Measurements from ENCODE around the gene SH3PXD2A.

- no peak for TF ChIP-seq EZH2 (IDR thresholded peaks at IDR 0.05; ENCODE audit: low read depth, unreplicated experiment)
- TF ChIP-seq CTCF (conservative IDR thresholded peaks at IDR 0.05; ENCODE audit: low read depth in 2 of 2) = no peak
- no peak for TF ChIP-seq POLR2AphosphoS5 (IDR thresholded peaks at IDR 0.05; ENCODE audit: low read depth)
- TF ChIP-seq, protein P1, sequence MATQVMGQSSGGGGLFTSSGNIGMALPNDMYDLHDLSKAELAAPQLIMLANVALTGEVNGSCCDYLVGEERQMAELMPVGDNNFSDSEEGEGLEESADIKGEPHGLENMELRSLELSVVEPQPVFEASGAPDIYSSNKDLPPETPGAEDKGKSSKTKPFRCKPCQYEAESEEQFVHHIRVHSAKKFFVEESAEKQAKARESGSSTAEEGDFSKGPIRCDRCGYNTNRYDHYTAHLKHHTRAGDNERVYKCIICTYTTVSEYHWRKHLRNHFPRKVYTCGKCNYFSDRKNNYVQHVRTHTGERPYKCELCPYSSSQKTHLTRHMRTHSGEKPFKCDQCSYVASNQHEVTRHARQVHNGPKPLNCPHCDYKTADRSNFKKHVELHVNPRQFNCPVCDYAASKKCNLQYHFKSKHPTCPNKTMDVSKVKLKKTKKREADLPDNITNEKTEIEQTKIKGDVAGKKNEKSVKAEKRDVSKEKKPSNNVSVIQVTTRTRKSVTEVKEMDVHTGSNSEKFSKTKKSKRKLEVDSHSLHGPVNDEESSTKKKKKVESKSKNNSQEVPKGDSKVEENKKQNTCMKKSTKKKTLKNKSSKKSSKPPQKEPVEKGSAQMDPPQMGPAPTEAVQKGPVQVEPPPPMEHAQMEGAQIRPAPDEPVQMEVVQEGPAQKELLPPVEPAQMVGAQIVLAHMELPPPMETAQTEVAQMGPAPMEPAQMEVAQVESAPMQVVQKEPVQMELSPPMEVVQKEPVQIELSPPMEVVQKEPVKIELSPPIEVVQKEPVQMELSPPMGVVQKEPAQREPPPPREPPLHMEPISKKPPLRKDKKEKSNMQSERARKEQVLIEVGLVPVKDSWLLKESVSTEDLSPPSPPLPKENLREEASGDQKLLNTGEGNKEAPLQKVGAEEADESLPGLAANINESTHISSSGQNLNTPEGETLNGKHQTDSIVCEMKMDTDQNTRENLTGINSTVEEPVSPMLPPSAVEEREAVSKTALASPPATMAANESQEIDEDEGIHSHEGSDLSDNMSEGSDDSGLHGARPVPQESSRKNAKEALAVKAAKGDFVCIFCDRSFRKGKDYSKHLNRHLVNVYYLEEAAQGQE (IDR thresholded peaks at IDR 0.05; ENCODE audit: unreplicated experiment) = no peak
- TF ChIP-seq ETS1 (IDR thresholded peaks at IDR 0.05) = no peak
- TF ChIP-seq, protein P2, sequence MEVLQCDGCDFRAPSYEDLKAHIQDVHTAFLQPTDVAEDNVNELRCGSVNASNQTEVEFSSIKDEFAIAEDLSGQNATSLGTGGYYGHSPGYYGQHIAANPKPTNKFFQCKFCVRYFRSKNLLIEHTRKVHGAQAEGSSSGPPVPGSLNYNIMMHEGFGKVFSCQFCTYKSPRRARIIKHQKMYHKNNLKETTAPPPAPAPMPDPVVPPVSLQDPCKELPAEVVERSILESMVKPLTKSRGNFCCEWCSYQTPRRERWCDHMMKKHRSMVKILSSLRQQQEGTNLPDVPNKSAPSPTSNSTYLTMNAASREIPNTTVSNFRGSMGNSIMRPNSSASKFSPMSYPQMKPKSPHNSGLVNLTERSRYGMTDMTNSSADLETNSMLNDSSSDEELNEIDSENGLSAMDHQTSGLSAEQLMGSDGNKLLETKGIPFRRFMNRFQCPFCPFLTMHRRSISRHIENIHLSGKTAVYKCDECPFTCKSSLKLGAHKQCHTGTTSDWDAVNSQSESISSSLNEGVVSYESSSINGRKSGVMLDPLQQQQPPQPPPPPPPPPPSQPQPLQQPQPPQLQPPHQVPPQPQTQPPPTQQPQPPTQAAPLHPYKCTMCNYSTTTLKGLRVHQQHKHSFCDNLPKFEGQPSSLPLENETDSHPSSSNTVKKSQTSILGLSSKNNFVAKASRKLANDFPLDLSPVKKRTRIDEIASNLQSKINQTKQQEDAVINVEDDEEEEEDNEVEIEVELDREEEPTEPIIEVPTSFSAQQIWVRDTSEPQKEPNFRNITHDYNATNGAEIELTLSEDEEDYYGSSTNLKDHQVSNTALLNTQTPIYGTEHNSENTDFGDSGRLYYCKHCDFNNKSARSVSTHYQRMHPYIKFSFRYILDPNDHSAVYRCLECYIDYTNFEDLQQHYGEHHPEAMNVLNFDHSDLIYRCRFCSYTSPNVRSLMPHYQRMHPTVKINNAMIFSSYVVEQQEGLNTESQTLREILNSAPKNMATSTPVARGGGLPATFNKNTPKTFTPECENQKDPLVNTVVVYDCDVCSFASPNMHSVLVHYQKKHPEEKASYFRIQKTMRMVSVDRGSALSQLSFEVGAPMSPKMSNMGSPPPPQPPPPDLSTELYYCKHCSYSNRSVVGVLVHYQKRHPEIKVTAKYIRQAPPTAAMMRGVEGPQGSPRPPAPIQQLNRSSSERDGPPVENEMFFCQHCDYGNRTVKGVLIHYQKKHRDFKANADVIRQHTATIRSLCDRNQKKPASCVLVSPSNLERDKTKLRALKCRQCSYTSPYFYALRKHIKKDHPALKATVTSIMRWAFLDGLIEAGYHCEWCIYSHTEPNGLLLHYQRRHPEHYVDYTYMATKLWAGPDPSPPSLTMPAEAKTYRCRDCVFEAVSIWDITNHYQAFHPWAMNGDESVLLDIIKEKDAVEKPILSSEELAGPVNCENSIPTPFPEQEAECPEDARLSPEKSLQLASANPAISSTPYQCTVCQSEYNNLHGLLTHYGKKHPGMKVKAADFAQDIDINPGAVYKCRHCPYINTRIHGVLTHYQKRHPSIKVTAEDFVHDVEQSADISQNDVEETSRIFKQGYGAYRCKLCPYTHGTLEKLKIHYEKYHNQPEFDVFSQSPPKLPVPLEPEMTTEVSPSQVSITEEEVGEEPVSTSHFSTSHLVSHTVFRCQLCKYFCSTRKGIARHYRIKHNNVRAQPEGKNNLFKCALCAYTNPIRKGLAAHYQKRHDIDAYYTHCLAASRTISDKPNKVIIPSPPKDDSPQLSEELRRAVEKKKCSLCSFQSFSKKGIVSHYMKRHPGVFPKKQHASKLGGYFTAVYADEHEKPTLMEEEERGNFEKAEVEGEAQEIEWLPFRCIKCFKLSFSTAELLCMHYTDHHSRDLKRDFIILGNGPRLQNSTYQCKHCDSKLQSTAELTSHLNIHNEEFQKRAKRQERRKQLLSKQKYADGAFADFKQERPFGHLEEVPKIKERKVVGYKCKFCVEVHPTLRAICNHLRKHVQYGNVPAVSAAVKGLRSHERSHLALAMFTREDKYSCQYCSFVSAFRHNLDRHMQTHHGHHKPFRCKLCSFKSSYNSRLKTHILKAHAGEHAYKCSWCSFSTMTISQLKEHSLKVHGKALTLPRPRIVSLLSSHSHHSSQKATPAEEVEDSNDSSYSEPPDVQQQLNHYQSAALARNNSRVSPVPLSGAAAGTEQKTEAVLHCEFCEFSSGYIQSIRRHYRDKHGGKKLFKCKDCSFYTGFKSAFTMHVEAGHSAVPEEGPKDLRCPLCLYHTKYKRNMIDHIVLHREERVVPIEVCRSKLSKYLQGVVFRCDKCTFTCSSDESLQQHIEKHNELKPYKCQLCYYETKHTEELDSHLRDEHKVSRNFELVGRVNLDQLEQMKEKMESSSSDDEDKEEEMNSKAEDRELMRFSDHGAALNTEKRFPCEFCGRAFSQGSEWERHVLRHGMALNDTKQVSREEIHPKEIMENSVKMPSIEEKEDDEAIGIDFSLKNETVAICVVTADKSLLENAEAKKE (CRISPR knock-in tag; IDR thresholded peaks at IDR 0.05) = no peak
- no peak for TF ChIP-seq STAT1 (IDR thresholded peaks at IDR 0.05; ENCODE audit: unreplicated experiment)
- no peak for TF ChIP-seq JUNB (IDR thresholded peaks at IDR 0.05; ENCODE audit: unreplicated experiment)
- TF ChIP-seq EZH2phosphoT487 (IDR thresholded peaks at IDR 0.05; ENCODE audit: unreplicated experiment) = no peak
- TF ChIP-seq CREB1 (CRISPR knock-in tag; IDR thresholded peaks at IDR 0.05; ENCODE audit: low read depth) = no peak
These were observed 1.7 kb downstream of the SH3PXD2A start for GRCh38 chr10:103853428-103854264.
